Stimulated activated CD4-positive, alpha-beta T cell treated with anti-CD3 and anti-CD28 coated beads, Interleukin-1b, Interleukin-23, amount 100 ng/mL, for 24 hours (primary cell): ENCODE data around the gene RB1.

Experiments used
- DNase-seq, 4 experiments: peaks; one replicate each; pipeline ENCODE4 v3.0.0-alpha.2; 2020; ENCODE audit warnings: low read depth in 4 of 4, low spot score in 1 of 4

RB1 gene

DNA sequence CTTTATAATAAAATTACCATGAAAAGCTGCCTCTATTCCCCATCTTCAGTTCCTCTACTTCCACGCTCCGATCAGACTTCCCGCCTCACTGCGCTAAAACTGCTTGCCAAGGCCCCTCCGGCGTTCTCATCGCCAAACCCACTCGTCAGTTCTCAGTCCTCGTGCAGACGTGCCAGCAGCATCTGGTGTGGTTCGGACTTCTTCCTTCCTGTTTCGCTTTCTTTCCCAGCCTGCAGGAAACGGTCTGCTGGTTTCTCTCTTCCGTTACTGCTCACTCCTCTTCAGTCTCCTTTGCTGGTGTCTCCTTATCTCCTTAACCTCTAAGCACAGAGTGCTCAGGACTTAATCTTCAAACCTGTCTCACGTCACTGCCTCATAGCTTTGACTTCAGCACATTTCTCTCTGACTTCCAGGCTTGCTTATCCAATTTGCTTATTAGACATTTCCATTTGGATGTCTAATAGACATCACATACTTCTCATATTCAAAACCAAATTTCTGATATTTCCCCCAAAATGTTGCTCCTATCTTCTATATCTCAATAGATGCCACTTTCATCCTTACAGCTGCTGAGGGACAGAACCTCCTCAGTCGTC is 189.0 kb downstream of the RB1 start:
- DNase-seq: peak in 2 of 4 experiments; percentile 29 to 44

DNA sequence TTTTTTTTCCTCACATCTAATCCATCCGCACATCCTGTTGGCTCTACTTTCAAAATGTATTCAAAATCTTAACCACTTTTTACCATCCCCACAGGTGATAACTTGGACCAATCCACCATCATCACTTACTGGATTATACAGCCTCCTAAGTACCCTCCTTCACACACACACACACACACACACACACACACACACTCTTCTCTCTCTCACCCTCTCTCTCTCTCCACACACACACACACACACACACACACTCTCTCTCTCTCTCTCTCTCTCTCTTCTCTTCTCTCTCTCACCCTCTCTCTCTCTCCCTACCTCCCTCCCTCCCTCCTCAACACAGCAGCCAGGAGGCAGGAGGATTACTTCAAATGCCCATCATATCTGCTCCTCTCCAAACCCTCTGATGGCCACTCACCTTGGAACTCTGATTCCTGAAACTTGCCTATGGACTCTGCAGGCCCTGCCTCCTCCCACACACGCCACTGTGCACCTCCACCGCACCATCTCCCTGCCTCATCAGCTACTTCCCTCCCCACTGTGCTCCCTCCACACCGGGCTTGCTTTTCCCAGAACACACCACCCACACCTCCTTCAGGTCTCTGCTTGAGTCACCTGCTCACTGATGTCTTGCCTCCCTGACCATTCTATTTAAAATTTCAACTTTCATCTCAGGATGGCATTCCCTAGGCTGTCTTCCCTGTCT is 189.7 kb downstream of the RB1 start:
- DNase-seq: no peak

DNA sequence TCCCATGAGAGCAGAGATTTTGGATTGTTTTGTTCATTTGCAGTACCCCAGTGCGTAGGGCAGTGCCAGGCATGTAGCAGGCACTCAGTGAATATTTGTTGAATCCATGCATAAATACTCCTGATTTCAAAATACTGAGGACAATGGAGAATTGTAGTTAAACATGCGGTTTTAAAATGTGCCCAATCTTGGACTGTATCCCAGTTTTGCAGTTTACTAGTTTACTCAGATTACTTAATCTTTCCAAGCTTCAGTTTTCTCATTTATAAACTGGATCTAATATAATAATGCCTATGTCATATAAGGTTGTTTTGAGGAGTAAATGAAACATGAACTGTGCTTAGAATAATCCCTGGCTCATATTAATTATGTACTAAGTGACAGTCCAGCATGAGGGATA is 190.3 kb downstream of the RB1 start:
- DNase-seq: no peak

DNA sequence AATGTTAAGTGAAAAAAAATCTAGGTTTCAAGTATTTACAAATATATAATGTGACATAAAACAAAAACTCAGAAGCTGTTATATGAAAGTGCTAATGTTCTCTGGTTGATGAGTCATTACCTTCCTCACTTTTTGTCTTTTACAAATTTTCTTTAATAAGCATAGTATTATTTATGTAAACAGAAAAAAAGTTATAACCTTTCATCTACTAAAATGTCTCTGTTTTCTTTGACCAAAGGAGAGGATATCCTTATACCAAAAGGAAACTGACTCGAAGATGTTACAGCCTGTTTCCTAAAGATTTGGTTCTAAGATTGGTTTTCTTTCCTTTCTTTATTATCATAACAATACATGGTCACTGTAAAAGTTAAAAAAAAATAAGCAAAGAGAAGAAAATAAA is 191.3 kb downstream of the RB1 start:
- no peak for DNase-seq

DNA sequence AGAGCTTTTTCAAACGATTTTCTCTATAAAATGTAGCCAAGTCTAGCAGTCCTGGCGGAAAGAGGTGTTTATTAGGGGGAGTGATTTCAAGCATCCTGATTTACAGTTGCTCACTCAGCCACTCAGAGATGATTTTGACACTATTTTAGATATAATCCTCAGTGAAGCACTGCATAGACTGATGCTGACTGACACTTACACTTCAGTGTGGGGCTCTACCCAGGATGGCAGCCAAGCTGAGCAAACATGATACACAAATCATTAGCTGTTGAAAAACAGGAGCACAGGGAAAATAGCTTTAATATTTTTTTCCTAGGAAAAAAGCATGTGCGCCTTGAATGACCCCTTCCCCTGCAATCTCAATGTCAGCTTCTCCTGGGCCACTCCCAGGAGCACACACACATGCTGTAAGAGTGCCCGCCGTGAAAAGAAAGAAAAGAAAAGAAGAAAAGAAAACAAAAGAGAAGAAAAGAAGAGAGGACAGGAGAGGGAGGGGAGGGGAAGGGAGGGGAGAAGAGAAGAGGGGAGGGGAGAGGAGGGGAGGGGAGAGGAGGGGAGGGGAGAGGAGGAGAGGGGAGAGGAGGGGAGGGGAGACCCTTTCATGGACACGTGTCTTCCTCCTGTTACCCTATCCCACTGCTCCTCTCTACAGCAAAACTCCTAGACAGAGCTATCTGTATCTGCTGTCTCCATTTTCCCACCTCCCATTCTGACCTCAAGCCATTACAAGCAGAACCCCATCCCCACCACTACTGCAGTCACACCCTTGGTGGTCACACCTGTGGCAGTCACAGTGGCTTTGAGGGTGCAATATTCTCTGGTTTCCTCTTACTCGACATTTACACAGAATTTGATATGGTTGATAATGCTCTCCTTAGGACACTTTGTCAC is 193.0 kb downstream of the RB1 start:
- no peak for DNase-seq

DNA sequence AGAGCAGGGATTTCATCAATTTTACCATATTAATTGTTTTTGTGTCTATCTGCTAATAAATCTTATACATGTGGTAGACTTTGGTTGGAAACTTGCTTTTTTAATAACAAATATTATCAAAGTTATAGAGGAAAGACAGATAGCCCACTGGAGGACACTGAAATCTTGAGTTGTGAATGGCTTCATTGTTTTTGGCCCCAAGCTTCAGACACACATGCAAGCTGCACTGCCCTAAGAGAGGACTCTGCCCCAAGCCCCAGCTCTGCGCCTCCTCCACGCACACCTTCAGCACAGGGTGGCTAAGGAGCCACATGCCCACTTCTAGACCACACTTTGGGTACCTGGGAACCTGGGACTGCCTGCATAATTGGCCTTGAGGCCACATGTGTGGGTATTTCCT is 194.1 kb downstream of the RB1 start:
- no peak for DNase-seq

DNA sequence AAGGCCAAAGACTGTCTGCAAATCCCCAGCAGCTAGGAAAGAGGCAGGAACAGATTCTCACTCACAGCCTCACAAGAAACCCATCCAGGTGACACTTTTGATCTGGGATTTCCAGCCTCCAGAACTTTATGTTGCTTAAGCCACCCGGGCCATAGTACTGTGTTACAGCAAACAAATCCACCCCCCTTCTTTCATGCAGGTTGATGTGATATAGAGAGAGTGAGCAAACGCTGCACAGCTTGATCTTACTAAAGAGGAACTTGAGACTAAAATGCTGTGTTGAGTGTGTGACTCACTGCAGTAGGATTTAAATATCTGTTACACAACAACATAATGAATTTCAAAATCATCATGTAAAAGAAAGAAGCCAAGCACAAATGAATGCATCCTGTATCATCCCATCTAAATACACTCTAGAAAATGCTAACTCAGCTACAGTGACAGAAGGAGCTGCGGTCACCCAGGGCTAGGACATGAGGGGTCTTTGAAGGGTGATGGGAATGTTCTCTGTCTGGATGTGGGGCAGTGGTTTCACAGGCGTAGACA is 197.2 kb downstream of the RB1 start:
- DNase-seq: no peak

DNA sequence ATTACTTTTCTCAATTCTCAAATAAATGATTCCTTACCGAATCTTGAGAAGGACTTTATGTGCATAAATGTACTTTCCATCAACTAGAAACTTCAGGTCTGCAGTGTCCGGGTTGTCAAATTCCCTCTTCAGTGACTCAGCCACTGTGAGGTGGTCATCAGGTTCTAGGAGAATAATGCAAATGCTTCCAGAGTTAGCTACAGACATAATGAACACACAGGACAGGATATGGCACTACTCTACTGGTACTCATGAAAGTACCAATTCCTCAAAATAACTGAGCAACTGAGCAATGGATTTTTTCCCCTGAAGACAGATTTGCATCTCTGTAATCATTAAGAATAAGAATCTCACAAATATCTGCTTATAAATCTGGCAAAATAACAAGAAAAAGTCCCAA is 198.2 kb downstream of the RB1 start:
- no peak for DNase-seq

DNA sequence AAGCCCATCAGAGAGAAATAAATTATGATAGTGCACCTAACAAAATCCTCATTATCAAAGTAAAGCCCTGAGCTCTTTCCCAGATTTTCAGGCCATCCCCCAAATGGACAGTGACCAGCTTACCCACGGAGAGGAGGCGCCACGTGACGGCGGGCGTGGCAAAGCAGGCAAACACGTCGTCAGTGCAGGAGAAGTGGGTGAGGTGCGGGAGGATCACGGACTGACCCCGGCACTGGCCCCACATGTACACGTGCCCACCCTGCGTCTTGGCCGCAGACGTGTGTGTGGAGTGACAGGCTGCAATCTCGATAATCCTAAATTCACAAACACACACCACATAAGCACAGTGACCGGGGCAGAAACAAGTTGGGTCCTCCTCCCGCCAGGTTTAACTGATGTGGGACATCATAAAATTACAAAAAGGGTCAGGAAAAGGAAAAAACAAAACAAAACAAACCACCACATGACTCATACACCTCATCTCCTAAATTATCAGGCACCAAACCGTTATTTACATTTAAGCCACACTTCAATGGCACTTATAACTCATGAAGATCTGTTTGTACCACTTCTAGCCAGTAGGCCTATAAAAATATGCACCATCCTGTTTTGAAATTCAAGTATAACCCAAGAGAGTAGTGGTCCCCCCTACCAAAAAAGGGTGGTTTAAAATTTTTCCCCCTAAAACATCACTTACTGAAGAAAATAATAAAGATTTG is 199.2 kb downstream of the RB1 start:
- DNase-seq: no peak

DNA sequence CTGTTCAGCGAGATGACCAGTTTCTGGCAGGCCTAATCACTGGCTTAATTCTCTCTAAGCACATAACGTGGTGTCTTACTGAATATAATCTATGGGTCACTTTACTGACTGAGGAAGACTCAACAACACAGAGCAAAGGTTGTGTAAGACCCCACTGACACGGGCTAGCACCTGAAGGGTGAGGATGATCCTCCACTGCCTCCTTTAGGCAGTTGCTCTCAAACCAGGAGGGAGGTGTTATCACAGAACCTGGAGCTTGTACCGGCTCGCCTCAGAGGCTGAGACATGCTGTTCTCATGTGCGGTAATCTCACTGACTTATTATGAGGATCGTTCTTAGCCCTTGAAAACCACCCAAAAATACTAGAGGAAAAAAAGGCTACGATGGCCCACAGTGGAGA is 201.1 kb downstream of the RB1 start:
- DNase-seq: no peak

DNA sequence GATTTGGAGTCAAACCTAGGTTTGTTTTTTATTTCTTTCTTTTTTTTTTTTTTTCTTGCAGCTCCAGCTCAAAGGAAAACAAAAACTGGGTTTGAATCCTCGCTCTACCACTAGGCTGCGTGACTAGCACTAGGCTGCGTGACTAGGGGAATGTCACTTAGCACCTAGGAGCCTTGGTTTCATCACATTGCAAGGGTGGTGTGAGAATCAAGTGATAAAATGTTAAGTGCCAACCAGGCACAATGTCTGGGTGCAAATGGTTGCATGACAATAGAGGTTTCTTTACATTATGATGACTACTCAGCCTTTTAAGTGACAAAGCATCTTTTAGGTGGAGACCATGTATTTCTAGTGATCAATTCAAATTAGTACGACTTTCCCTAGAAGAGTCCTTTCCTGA is 201.5 kb downstream of the RB1 start:
- DNase-seq: no peak

DNA sequence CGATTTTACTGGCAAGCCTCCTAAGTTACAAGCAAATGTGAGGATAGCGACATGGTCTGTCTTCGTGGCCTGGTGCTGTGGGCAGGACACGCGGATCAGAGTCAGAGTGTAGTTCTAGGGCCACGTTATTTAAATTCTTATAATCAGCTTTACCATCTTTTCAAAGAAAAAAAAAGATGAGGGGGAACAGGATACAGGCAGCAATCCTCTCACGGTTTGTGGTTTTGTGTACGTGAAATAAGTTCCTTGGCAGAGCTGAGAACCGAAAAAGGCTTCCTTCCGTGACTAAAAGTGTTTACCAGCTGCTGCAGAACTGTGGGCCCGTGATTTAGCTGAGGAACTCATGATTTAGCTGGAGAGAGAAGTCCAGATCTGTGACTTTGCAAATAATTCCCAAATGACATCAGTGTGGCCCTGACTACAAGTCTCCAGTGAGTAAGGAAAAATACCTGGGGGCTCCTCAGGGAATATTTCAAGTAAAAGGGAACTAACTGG is 202.1 kb downstream of the RB1 start:
- no peak for DNase-seq

DNA sequence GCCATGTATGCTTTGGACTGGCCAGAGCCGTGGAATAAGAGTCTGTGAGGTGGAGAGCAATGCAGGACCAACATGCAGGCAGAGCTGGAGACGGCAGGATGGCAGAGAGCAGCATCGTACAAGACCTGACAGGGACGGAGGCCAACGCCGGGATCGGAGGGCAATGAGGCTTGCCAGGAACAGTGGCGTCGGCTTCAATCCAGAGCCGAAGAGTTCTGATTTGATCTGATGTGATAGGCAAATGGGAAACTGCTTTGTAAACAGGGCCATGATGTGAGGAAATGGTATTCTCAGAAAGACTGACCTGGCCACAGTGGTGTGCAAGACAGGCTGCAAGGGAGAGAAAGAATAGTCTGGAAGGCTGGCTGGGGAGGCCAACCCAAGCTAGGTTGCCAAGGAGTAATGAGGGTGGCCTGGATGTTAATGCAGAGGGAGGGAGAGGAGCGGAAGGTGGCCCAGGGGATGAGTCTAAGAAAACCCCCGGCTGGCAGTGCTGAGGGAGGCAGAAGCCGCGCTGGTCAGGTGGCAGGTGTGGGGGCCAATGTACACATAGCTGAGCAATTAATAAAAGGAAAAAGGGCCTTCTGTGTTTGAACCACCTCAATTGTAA is 202.6 kb downstream of the RB1 start:
- DNase-seq: no peak

DNA sequence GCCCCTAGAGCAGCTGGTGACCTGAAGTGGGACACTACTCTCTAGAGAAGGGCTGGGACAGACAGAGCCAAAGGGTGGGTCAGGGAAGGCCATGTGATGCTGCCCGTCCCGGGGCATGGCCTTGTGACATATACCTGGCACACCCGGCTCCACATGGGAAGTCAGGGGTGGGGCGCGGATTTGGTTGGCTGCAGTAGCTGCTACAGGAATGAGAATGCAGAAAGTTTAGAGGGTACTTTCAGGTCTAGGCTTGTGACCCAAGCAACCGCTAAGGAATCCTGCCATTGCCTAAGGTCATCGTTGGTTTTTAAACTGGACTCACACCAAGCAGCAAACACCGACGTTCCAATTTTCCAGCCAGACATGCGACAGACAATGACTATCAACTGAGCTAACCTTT is 203.5 kb downstream of the RB1 start:
- no peak for DNase-seq

DNA sequence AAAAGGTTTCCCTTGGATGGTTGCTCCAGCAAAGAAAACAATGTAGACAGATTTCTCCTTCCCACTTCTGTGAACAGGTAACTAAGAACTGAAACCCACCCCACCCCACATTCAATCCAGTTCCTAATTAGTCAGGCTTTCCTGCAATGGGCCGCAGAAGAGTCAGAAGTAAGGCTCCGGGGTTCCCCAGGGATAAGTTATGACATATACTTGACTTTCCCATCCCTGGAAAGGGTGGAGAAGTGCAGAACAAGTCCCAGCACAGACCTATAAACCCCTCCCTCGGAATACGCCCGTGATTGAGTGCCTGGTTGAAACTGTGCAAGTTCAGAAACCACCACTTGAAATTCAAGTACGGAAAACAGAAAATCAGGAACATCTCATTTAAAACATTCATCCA is 204.5 kb downstream of the RB1 start:
- DNase-seq: no peak

DNA sequence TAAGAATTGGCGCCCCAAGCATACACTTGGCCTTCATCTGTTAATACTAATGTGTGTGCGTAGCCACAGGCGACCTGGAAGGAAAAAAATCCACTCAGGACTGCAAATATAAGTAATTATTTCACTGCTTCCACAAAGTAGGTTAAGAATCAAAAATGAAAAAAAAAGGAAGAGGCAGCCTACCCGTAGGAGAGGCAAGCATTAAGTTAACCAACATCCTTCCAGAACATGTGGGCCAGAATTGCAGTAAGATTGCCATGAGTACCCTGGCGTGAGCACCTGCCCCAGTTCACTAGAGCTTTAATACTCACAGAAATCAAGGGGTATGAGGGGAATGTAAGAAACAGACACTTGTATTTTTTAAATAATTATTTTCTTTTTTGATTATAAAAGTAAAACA is 207.1 kb downstream of the RB1 start:
- no peak for DNase-seq

DNA sequence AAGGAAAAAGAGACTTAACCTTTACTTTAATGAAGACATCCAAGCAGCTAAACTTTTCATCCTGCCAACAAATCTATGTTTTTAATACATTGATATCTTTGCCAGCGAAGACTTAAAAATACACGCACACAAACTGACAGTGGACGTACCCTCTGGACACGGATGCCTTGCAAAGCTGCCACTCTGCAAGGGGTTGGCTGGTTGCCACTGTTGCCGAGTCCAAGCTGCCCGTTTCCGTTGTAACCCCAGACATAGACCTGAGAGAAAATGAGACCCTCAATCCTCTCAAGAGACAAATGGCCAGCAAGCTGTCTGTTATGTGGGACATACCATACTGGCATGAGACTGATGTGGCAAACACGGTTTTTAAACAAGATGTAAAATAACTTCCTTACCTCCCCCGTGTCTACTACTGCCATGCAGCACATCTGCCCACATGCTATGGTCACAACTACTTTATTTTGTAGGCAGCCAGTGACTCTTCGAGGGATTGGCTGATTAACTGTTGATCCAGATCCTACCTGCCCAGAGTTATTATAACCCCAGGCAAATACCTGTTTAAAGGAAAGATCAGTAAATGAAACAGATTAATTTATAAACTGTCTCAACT is 208.2 kb downstream of the RB1 start:
- DNase-seq: no peak

DNA sequence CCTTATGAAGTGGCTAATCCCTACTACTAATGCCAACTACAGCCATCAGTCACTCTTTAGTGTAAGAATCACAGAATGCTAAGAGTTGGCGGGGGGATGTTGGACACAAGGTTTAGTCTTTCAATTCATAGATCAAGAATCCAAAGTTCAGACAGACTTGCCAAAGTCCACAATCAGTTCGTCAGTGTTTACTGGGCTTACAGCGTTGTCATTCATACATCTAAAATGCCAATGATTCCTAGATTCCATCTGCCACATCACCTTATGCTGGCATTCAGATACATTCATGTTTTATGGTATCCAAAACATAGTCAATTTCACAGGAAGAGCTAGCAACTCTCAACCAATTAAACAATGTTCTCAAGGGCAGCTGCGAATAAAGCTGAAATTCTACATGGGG is 211.2 kb downstream of the RB1 start:
- no peak for DNase-seq

DNA sequence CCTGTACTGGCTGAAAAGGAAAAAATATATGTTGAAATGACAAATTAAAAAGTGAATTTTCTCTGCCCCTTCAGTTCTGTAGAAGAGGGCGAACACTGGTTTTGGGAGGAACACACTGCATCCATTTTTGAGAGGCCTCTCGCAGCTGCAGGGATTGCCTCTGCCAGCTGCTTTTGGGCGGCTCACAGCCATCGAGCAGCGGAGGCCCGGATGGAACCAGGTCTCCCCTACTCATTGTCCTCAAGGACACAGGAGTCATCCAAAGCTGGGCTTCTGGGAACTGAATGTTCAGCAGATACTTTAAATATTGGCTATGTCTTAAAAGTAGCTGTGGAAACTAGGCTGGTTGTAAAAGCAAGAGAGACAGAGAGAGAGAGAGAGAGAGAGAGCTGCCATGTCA is 212.2 kb downstream of the RB1 start:
- DNase-seq: no peak

DNA sequence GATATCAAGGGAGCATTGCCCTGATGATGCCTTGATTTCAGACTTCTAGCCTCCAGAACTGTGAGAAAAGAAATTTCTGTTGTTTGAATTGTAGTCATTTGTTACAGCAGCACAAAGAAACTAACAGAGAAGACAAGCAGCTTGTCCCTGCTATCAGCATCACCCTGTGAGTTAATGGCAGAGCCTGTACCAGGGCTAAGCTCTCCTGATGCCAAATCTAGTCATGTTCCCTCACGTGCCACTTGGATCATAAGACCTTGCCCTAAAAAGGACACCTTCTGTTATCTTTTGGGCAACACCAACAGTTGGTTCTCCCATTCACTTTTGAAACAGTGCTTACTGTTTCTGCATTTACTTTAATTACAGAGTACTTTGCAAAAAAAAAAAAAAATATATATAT is 214.5 kb downstream of the RB1 start:
- no peak for DNase-seq
